Mucosa of stomach (tissue), 1 donor: ENCODE results near the gene WDR49.

Source experiments
- H3K27me3 ChIP-seq: one replicate; pipeline ENCODE4 v1.7.0; 2013; ENCODE audit warnings: mild to moderate bottlenecking, low read length; ENCODE audit not compliant: control insufficient read depth, insufficient read depth
- H3K36me3 ChIP-seq: one replicate; pipeline ENCODE4 v1.7.0; 2013; ENCODE audit warnings: low read length; ENCODE audit not compliant: control insufficient read depth, insufficient read depth
- H3K4me1 ChIP-seq: one replicate; pipeline ENCODE4 v1.7.0; 2013; ENCODE audit warnings: mild to moderate bottlenecking, low read length; ENCODE audit not compliant: control insufficient read depth, insufficient read depth
- H3K4me3 ChIP-seq: one replicate; pipeline ENCODE4 v1.7.0; 2013; ENCODE audit warnings: low read length
- H3K9ac ChIP-seq: one replicate; pipeline ENCODE4 v1.7.0; 2013; ENCODE audit warnings: mild to moderate bottlenecking, low read length, moderate library complexity
- H3K9me3 ChIP-seq: one replicate; pipeline ENCODE4 v1.7.0; 2013; ENCODE audit warnings: mild to moderate bottlenecking, low read length, moderate library complexity; ENCODE audit not compliant: control insufficient read depth
- donor health status: Pancreatic carcinoma.

WDR49 gene

DNA sequence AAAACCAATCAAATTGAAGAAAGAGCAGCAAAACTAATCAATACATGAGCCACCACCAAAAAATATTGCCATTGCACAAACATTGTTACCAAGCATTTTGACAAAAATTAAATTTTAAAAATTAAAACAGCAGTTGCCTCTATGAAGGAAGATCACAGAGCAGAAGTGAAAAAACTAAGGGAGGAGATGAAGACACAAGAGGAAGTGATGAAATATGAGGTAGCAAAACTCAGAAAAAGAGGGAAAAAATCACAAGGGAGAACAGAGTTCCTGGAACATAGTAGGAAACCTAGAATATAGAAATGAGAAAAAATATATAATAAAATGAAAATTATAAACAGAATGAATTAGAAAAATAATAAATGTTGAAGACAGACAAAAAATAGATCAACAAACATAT is 172.6 kb downstream of the WDR49 start:
- no peaks in the 10 kb centered on the region for H3K27me3 ChIP-seq
- no peaks in the 10 kb centered on the region for H3K9me3 ChIP-seq
- no peak overlapping the region for H3K4me3 ChIP-seq
- H3K36me3 ChIP-seq: no peaks in the 10 kb centered on the region
- H3K4me1 ChIP-seq: no peaks in the 10 kb centered on the region
- no peak overlapping the region for H3K9ac ChIP-seq

- Histone ChIP-seq H3K9ac (no peak overlapping the region), H3K4me3 (no peak overlapping the region), H3K9me3 (no peaks in the 10 kb centered on the region), H3K4me1 (no peaks in the 10 kb centered on the region), H3K27me3 (no peaks in the 10 kb centered on the region), H3K36me3 (no peaks in the 10 kb centered on the region)
Observed at GRCh38 chr3:167480748-167481147, 173.0 kb downstream of the WDR49 start.

DNA sequence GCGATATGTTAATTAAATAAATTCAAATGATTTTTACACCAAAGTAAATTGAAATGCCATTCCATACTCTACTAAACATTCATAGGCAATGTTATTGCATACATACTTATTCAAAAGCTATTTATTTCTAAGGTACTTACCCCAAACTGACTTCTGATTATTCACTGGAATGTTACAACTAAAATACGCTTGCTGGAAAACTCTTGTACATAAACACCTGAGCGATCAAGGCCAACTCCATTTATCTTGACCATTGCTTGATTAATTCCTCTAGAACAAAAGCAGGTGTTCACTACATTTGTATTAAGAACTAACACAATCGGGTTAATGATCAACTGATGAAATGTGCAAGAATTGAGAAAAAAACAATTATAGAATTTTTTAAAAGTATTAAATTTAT is 179.9 kb downstream of the WDR49 start, which contains the start of gene SERPINI2:
Gene SERPINI2, minus strand, starts transcription at position 180 of the 400 bp plus-strand sequence. CDS start 2,208 bp downstream, outside the sequence.
- no peaks in the 10 kb centered on the region for H3K36me3 ChIP-seq
- H3K4me1 ChIP-seq: no peaks in the 10 kb centered on the region
- no peak within 1 kb of the TSS for H3K4me3 ChIP-seq
- H3K9me3 ChIP-seq: no peaks in the 10 kb centered on the region
- H3K27me3 ChIP-seq: no peaks in the 10 kb centered on the region
- H3K9ac ChIP-seq: no peak within 1 kb of the TSS

DNA sequence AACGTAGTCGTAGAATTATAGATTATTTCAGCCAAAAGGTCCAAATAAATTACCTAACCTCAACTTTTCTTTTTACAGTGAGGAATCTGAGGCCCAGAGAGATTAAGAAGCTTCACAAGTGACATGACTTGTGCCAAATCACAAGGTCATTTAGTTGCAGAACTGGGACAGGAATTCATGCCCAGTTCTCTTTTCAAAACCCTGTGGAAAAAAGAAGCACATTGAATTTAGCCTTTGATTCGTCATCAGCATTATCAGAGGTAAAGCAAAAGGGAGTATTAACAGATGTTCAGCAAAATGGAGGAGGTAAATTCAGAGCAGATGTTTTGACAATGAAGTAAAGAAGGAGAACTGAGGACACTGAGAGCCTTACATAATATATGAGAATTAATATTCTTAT is 184.4 kb downstream of the WDR49 start:
- Histone ChIP-seq H3K9me3 (no peaks in the 10 kb centered on the region), H3K36me3 (no peaks in the 10 kb centered on the region), H3K4me3 (no peak overlapping the region), H3K4me1 (no peaks in the 10 kb centered on the region), H3K27me3 (no peaks in the 10 kb centered on the region), H3K9ac (no peak overlapping the region)

DNA sequence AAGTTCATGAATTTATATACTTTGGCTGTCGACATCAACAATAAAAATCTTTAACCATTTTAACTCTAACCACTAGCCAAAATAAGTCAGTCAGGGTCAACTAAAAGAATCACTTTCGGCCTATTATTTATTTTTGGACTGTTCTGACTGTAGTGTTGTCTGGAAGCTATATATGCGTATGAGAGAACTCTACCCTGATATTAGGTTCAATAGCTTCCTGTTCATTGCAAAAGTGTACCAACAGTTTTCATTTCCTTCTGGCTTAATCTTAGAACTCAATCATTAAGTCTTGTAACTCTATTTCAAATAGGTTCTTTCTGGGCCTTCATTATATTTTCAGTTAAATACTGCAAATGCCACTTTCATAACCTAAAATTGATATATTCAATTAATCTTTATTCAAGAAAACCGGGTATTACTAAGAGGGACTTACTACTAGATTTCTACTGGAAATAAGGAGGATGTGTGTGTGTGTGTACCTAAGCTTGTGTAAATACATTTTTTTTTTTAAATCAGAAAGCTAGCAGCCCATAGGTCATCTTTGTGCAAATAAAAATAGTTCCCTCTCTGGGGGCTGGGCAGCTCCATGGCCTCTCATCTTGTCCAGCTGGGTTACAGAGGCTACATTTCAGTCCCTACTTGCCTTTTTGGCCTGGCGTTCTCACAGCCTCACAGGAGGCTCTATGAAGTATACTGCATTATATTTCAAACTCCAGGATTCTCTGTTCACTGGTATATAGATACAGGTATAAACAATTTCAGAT is 185.7 kb downstream of the WDR49 start:
- no peaks in the 10 kb centered on the region for H3K36me3 ChIP-seq
- no peak overlapping the region for H3K4me3 ChIP-seq
- H3K9ac ChIP-seq: no peak overlapping the region
- H3K4me1 ChIP-seq: no peaks in the 10 kb centered on the region
- H3K9me3 ChIP-seq: no peaks in the 10 kb centered on the region
- no peaks in the 10 kb centered on the region for H3K27me3 ChIP-seq

DNA sequence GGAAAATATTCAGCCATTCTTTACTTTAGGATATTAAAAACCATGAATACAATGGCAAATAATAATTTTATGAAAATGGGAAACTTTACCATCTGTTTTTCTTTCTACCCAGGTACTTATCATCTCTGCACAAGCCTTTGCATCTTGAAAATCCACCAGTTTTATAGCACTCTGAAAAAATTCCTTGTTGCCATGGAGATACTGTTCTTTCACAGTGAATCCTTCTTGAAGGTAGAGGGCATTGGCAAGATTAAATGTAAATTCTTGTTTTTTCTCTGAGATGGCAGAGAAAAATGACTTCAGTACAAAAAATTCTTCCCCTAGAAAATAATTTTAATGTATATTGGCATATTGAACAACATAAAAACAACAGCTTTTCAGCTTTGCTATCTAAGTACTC is 186.8 kb downstream of the WDR49 start:
- no peak overlapping the region for H3K9ac ChIP-seq
- H3K4me3 ChIP-seq: no peak overlapping the region
- H3K27me3 ChIP-seq: no peaks in the 10 kb centered on the region
- no peaks in the 10 kb centered on the region for H3K4me1 ChIP-seq
- H3K9me3 ChIP-seq: no peaks in the 10 kb centered on the region
- H3K36me3 ChIP-seq: no peaks in the 10 kb centered on the region

DNA sequence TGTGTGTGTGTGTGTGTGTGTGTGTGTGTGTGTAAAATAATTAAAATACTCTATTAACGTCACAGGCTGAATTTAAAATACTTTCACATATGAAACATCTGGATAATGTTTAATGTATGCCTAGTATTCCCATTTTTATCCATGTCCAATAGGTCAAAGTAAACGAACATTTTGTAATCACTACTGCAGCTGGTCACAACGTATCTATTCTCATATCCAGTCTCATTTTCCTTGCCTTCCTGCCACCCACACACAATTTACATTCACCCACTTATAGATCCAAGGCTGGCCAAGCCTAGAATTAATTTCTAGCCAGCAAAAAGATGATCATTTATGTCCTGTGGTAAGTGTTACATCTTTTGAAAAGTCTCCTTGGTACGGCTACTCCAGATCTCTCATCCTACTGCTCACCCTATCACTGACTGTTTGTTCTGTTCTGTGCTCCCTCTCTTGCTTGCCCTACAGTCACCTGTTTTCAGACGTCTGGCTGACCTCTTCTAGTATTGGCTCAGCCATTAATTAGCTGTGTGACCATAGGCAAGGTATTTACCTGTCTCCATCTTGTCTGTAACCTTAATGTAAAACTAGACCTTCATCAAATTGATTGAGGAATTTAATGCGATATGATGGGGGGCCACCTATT is 197.5 kb downstream of the WDR49 start:
- Histone ChIP-seq H3K36me3 (no peaks in the 10 kb centered on the region), H3K9ac (no peak overlapping the region), H3K9me3 (no peaks in the 10 kb centered on the region), H3K4me3 (no peak overlapping the region), H3K27me3 (no peaks in the 10 kb centered on the region), H3K4me1 (no peaks in the 10 kb centered on the region)

- Histone ChIP-seq H3K36me3 (no peaks in the 10 kb centered on the region), H3K27me3 (no peaks in the 10 kb centered on the region), H3K9ac (no peak overlapping the region), H3K9me3 (no peaks in the 10 kb centered on the region), H3K4me1 (no peaks in the 10 kb centered on the region), H3K4me3 (no peak overlapping the region)
Observed at GRCh38 chr3:167453815-167454214, 199.9 kb downstream of the WDR49 start.

DNA sequence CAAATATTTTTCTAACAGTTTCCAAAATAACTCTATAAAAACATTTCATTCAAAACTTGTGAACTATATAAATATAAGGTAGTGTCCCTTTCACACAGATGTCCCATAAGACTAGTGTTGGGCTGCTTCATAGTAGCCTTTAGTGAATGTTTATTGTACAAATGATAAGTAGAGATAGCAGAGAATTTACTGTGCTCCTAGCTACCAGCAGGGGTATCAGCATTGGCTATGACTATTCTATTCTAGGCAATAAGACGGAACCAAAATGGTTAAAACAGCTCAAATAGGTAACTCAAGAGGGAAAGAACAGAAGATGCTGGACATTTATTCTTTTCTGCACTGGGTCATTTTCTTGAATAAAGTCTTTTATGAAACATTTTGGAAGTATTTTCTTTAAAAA is 202.5 kb downstream of the WDR49 start:
- Histone ChIP-seq H3K4me3 (no peak overlapping the region), H3K27me3 (no peaks in the 10 kb centered on the region), H3K9me3 (no peaks in the 10 kb centered on the region), H3K9ac (no peak overlapping the region), H3K4me1 (no peaks in the 10 kb centered on the region), H3K36me3 (no peaks in the 10 kb centered on the region)

GRCh38 chr3:167450675-167451074 is 203.1 kb downstream of the WDR49 start:
- Histone ChIP-seq H3K9ac (no peak overlapping the region), H3K4me3 (no peak overlapping the region), H3K9me3 (no peaks in the 10 kb centered on the region), H3K27me3 (no peaks in the 10 kb centered on the region), H3K4me1 (no peaks in the 10 kb centered on the region), H3K36me3 (no peaks in the 10 kb centered on the region)

- Histone ChIP-seq H3K9ac (no peak overlapping the region), H3K36me3 (no peaks in the 10 kb centered on the region), H3K9me3 (no peaks in the 10 kb centered on the region), H3K4me3 (no peak overlapping the region), H3K27me3 (no peaks in the 10 kb centered on the region), H3K4me1 (no peaks in the 10 kb centered on the region)
Observed at GRCh38 chr3:167450195-167450594, 203.5 kb downstream of the WDR49 start.

DNA sequence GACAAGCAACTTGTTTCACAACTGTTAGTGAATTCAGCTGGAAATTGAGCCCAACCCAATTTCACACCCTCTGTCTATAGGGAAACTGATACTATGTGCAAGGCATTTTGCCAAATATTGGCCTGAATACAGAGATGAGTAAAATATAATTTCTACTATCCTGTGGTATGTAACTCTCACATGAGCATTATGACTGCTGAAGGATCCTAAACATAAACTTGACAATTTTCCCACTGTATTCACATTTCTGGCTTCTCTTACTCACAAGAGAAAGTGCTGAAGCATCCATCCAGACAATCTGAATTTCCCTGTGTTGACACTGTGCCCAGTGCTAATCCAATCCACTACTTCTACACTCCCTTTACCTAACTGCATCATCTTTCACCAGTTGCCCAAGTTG is 208.3 kb downstream of the WDR49 start:
- Histone ChIP-seq H3K9me3 (no peaks in the 10 kb centered on the region), H3K4me1 (no peaks in the 10 kb centered on the region), H3K36me3 (no peaks in the 10 kb centered on the region), H3K4me3 (no peak overlapping the region), H3K9ac (no peak overlapping the region), H3K27me3 (no peaks in the 10 kb centered on the region)
